ENCODE data around the gene ZNF3. TPM values are rescaled to one million over a fixed set of nuclear protein-coding genes. Genes with fewer than 3 reads are reported as not detected.

ZNF3 gene
- total RNA-seq, 1 donor from 2014 or later: 56.0 TPM

DNA sequence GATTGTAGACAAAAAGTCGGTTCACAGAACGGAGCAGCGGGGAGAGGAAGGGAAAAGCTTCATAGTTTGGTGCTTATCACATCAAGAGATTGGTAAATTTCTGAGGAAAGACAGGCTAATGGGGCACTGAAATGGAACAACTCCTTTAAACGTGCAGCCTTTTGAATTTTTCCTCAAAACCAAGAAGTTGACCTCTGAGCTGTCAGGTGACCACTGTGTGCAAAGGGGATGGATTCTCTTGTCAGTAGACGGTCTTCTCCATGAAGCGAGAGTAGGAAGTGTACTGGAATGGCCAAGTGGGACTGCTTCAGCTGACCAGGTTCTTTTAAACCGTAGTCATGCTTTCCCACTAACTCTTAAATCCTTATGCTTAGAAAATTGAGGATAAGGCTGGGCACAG, 43.2 kb downstream of the ZNF3 start:
- TF ChIP-seq EZH2phosphoT487 (IDR thresholded peaks at IDR 0.05): no peak
- no peak for TF ChIP-seq CTCF (IDR thresholded peaks at IDR 0.05)
- no peak for TF ChIP-seq EZH2 (IDR thresholded peaks at IDR 0.05)
- Histone ChIP-seq H3K9me3 (ENCODE audit: low read depth) (no peaks in the 10 kb centered on the region), H3K27ac (no peak overlapping the region), H3K4me1 (no peaks in the 10 kb centered on the region), H3K4me3 (no peak overlapping the region), H3F3A (ENCODE audit: low read depth) (peaks cover 10% of the 10 kb centered on the region), H3K79me2 (ENCODE audit: low read depth) (no peaks in the 10 kb centered on the region), H3K9ac (no peak overlapping the region), H3K4me2 (no peak overlapping the region), H3K27me3 (no peaks in the 10 kb centered on the region), H2AFZ (replicated peaks) (no peak overlapping the region), H4K20me1 (ENCODE audit: low read depth) (no peaks in the 10 kb centered on the region), H3K36me3 (peaks cover 4% of the 10 kb centered on the region)
- no peak for DNase-seq (ENCODE audit: low spot score)
- H3K4me3 Mint-ChIP-seq: no peak overlapping the region
- peaks cover 40% of the 10 kb centered on the region for H3K36me3 Mint-ChIP-seq
- peaks cover 3% of the 10 kb centered on the region for H3K27me3 Mint-ChIP-seq (ENCODE audit: insufficient read depth, low read depth)
- H3K4me1 Mint-ChIP-seq: no peaks in the 10 kb centered on the region
- no peak overlapping the region for H3K27ac Mint-ChIP-seq
- no peaks in the 10 kb centered on the region for H3K9me3 Mint-ChIP-seq

GRCh38 chr7:100035876-100036275, 45.6 kb downstream of the ZNF3 start:
- Mint-ChIP-seq H3K4me3 (no peak overlapping the region), H3K36me3 (peaks cover 55% of the 10 kb centered on the region), H3K4me1 (no peaks in the 10 kb centered on the region), H3K27me3 (ENCODE audit: insufficient read depth, low read depth) (peaks cover 4% of the 10 kb centered on the region), H3K9me3 (no peaks in the 10 kb centered on the region), H3K27ac (no peak overlapping the region)
- H3F3A ChIP-seq (ENCODE audit: low read depth): no peaks in the 10 kb centered on the region
- H3K27ac ChIP-seq: no peak overlapping the region
- H2AFZ ChIP-seq (replicated peaks): no peak overlapping the region
- no peak for TF ChIP-seq CTCF (IDR thresholded peaks at IDR 0.05)
- no peak for TF ChIP-seq EZH2phosphoT487 (IDR thresholded peaks at IDR 0.05)
- no peak for TF ChIP-seq EZH2 (IDR thresholded peaks at IDR 0.05)
- H3K9ac ChIP-seq: no peak overlapping the region
- no peaks in the 10 kb centered on the region for H3K9me3 ChIP-seq (ENCODE audit: low read depth)
- no peaks in the 10 kb centered on the region for H4K20me1 ChIP-seq (ENCODE audit: low read depth)
- no peaks in the 10 kb centered on the region for H3K27me3 ChIP-seq
- H3K4me2 ChIP-seq: no peak overlapping the region
- H3K4me3 ChIP-seq: no peak overlapping the region
- H3K79me2 ChIP-seq (ENCODE audit: low read depth): no peaks in the 10 kb centered on the region
- no peak for DNase-seq (ENCODE audit: low spot score)
- peaks cover 9% of the 10 kb centered on the region for H3K36me3 ChIP-seq
- H3K4me1 ChIP-seq: no peaks in the 10 kb centered on the region

- H3K9me3 ChIP-seq (ENCODE audit: low read depth): no peaks in the 10 kb centered on the region
- Mint-ChIP-seq H3K4me3 (no peak overlapping the region), H3K9me3 (no peaks in the 10 kb centered on the region), H3K27me3 (ENCODE audit: insufficient read depth, low read depth) (peaks cover 4% of the 10 kb centered on the region), H3K36me3 (peaks cover 61% of the 10 kb centered on the region), H3K27ac (no peak overlapping the region), H3K4me1 (no peaks in the 10 kb centered on the region)
- H3F3A ChIP-seq (ENCODE audit: low read depth): no peaks in the 10 kb centered on the region
- peaks cover 9% of the 10 kb centered on the region for H3K36me3 ChIP-seq
- no peak overlapping the region for H2AFZ ChIP-seq (replicated peaks)
- no peaks in the 10 kb centered on the region for H4K20me1 ChIP-seq (ENCODE audit: low read depth)
- H3K27me3 ChIP-seq: no peaks in the 10 kb centered on the region
- H3K9ac ChIP-seq: no peak overlapping the region
- DNase-seq (ENCODE audit: low spot score): no peak
- H3K4me1 ChIP-seq: no peaks in the 10 kb centered on the region
- no peak overlapping the region for H3K27ac ChIP-seq
- H3K4me2 ChIP-seq: no peak overlapping the region
- TF ChIP-seq EZH2phosphoT487 (IDR thresholded peaks at IDR 0.05) (no peak), EZH2 (IDR thresholded peaks at IDR 0.05) (no peak), CTCF (IDR thresholded peaks at IDR 0.05) (no peak)
- H3K4me3 ChIP-seq: no peak overlapping the region
- H3K79me2 ChIP-seq (ENCODE audit: low read depth): no peaks in the 10 kb centered on the region
Measured at GRCh38 chr7:100034871-100035510, 46.5 kb downstream of the ZNF3 start.
